VCaP (cell line): ENCODE data around the gene SLC23A1.

Source experiments
- H3K27ac ChIP-seq: fragments of 450-650 bp; 2 replicates; pipeline ENCODE4 v1.5.1; 2017
- TF ChIP-seq, protein P1 (sequence below): fragments of 450-650 bp; conservative IDR thresholded peaks from 2 replicates; pipeline ENCODE4 v1.5.1; 2017; ENCODE audit warnings: mild to moderate bottlenecking, moderate library complexity

SLC23A1 gene

GRCh38 chr5:139419226-139420192 lies 36.4 kb upstream of the SLC23A1 start:
- TF ChIP-seq, protein P1, sequence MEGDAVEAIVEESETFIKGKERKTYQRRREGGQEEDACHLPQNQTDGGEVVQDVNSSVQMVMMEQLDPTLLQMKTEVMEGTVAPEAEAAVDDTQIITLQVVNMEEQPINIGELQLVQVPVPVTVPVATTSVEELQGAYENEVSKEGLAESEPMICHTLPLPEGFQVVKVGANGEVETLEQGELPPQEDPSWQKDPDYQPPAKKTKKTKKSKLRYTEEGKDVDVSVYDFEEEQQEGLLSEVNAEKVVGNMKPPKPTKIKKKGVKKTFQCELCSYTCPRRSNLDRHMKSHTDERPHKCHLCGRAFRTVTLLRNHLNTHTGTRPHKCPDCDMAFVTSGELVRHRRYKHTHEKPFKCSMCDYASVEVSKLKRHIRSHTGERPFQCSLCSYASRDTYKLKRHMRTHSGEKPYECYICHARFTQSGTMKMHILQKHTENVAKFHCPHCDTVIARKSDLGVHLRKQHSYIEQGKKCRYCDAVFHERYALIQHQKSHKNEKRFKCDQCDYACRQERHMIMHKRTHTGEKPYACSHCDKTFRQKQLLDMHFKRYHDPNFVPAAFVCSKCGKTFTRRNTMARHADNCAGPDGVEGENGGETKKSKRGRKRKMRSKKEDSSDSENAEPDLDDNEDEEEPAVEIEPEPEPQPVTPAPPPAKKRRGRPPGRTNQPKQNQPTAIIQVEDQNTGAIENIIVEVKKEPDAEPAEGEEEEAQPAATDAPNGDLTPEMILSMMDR, result no peak
- H3K27ac ChIP-seq, result no peak overlapping the region

DNA sequence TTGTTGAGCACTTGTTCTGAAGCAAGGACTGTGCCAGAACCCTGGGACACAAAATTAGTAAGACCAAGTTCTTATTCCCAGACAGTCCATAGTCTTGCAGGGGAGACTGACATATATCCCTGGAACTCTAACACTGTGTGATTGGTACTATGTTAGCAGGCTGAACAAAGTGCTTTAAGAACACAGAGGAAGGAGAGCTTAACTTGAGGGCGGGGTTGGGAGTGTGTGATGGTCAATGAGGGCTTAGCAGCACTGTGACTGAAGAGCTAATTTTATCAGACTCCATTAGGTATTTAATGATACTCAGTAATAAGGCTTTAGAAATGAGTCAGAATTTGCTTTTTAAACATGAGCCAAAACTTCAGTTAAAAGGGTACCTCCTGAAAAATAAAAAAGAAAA lies 35.7 kb upstream of the SLC23A1 start:
- no peak overlapping the region for H3K27ac ChIP-seq
- TF ChIP-seq, protein P1, result no peak

- H3K27ac ChIP-seq, result no peak overlapping the region
- TF ChIP-seq, protein P1, result no peak
Measured at GRCh38 chr5:139417214-139417613, 34.1 kb upstream of the SLC23A1 start.

DNA sequence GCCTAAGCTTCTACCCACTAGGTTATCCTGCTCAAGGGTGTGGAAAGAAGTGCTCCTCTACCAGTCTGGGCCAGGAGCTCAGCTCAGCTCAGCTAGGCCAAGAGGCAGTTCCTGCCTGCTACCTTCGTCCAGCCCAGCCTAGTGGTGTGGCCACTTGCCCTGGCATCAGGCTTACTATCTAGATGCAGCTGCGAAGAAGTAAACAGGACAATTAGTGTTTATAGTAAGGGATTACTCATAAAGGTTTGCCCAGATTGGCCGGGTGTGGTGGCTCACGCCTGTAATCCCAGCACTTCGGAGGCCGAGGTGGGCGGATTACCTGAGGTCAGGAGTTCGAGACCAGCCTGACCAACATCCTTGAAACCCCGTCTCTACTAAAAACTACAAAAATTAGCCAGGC lies 33.6 kb upstream of the SLC23A1 start:
- TF ChIP-seq, protein P1, result no peak
- H3K27ac ChIP-seq, result no peak overlapping the region

DNA sequence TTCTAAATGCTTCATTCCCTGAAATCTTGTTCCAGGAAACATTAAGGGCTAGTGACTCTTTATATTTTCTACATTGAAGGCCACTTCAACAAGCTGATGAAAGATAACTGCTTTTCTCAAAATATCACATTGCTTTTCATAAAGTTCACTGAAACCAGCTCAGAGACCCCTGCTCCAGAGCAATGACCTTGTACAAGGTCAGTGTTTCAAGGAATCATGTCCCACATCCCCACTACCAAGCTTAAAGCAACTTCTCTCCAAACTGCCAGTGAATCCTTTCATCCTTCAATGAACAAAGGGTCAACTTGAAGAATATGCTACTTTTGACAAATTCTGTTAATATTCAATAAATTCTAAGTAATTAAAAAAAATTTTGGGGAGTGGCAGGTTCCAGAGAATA lies 32.8 kb upstream of the SLC23A1 start:
- TF ChIP-seq, protein P1, result no peak
- H3K27ac ChIP-seq, result no peak overlapping the region

- H3K27ac ChIP-seq, result no peak overlapping the region
- TF ChIP-seq, protein P1, result no peak
Measured at GRCh38 chr5:139415221-139415861, 32.2 kb upstream of the SLC23A1 start.

GRCh38 chr5:139414581-139415130 lies 31.6 kb upstream of the SLC23A1 start:
- H3K27ac ChIP-seq, result no peak overlapping the region
- TF ChIP-seq, protein P1, result no peak
